Ishikawa (cell line): ENCODE results near the gene CHI3L2.

Experiments used
- CEBPB ChIP-seq: IDR thresholded peaks from 2 replicates; pipeline ENCODE4 v1.6.1; 2012
- CREB1 ChIP-seq: IDR thresholded peaks from 2 replicates; pipeline ENCODE4 v1.6.1; 2012; ENCODE audit warnings: low read depth
- EGR1 ChIP-seq: IDR thresholded peaks from 2 replicates; pipeline ENCODE4 v1.6.1; 2012
- EP300 ChIP-seq: IDR thresholded peaks from 2 replicates; pipeline ENCODE4 v1.6.1; 2012; ENCODE audit warnings: borderline replicate concordance
- FOXM1 ChIP-seq: IDR thresholded peaks from 2 replicates; pipeline ENCODE4 v1.6.1; 2012; ENCODE audit warnings: low read depth, borderline replicate concordance
- MAX ChIP-seq: IDR thresholded peaks from 2 replicates; pipeline ENCODE4 v1.6.1; 2012
- NFIC ChIP-seq: IDR thresholded peaks from 2 replicates; pipeline ENCODE4 v1.6.1; 2012
- RAD21 ChIP-seq: IDR thresholded peaks from 2 replicates; pipeline ENCODE4 v1.6.1; 2012; ENCODE audit warnings: low read depth
- REST ChIP-seq: IDR thresholded peaks from 2 replicates; pipeline ENCODE4 v1.6.1; 2012; ENCODE audit warnings: low read depth, mild to moderate bottlenecking
- TAF1 ChIP-seq: IDR thresholded peaks from 2 replicates; pipeline ENCODE4 v1.6.1; 2012; ENCODE audit warnings: low read depth, mild to moderate bottlenecking
- TCF12 ChIP-seq: IDR thresholded peaks from 2 replicates; pipeline ENCODE4 v1.6.1; 2012; ENCODE audit warnings: low read depth
- TEAD4 ChIP-seq: IDR thresholded peaks from 2 replicates; pipeline ENCODE4 v1.6.1; 2012
- USF1 ChIP-seq: IDR thresholded peaks from 2 replicates; pipeline ENCODE4 v1.6.1; 2012
- YY1 ChIP-seq: IDR thresholded peaks from 2 replicates; pipeline ENCODE4 v1.6.1; 2012; ENCODE audit warnings: low read depth
- ZBTB7A ChIP-seq: IDR thresholded peaks from 2 replicates; pipeline ENCODE4 v1.6.1; 2012; ENCODE audit warnings: low read depth

Gene CHI3L2

GRCh38 chr1:111272081-111272480 lies 44.6 kb downstream of the CHI3L2 start:
- no peak for TF ChIP-seq RAD21
- no peak for TF ChIP-seq EGR1
- no peak for TF ChIP-seq ZBTB7A
- TF ChIP-seq TEAD4 = no peak
- TF ChIP-seq EP300 = no peak
- TF ChIP-seq CEBPB = no peak
- no peak for TF ChIP-seq USF1
- no peak for TF ChIP-seq CREB1
- no peak for TF ChIP-seq FOXM1
- TF ChIP-seq YY1 = no peak
- TF ChIP-seq TCF12 = no peak
- TF ChIP-seq TAF1 = no peak
- no peak for TF ChIP-seq REST
- TF ChIP-seq MAX = no peak

- TF ChIP-seq CREB1 (no peak), TEAD4 (no peak), EGR1 (no peak), YY1 (no peak), TAF1 (no peak), USF1 (no peak), ZBTB7A (no peak)
Measured at GRCh38 chr1:111274653-111275052, 47.1 kb downstream of the CHI3L2 start.

- TF ChIP-seq MAX (no peak), CEBPB (no peak), ZBTB7A (no peak), NFIC (no peak), TEAD4 (no peak), FOXM1 (no peak), YY1 (no peak), TAF1 (no peak), REST (no peak)
Measured at GRCh38 chr1:111275079-111275478, 47.6 kb downstream of the CHI3L2 start.

- TF ChIP-seq YY1 = no peak
- TF ChIP-seq RAD21 = no peak
- TF ChIP-seq NFIC = no peak
- no peak for TF ChIP-seq ZBTB7A
- TF ChIP-seq USF1 = no peak
- no peak for TF ChIP-seq REST
- no peak for TF ChIP-seq FOXM1
- TF ChIP-seq EP300 = no peak
- no peak for TF ChIP-seq TCF12
- TF ChIP-seq EGR1 = no peak
- TF ChIP-seq TEAD4 = no peak
- no peak for TF ChIP-seq TAF1
- TF ChIP-seq CREB1 = no peak
- TF ChIP-seq CEBPB = no peak
- TF ChIP-seq MAX = no peak
Measured at GRCh38 chr1:111275780-111276433, 48.4 kb downstream of the CHI3L2 start.
